ENCODE measurements around the gene ANKRD9. TPM values are rescaled to one million over a fixed set of nuclear protein-coding genes. Genes with fewer than 3 reads are reported as not detected.

The ANKRD9 gene
- polyA plus RNA-seq, 1 donor from 2014 or later: 1.5 TPM

- H3K9me2 ChIP-seq (ENCODE audit: insufficient read depth, low read length): no peaks in the 10 kb centered on the region
- no peak overlapping the region for H2AFZ ChIP-seq (ENCODE audit: low read depth, low read length)
- H3K9ac ChIP-seq (ENCODE audit: low read length): no peak overlapping the region
- H3K36me3 ChIP-seq (ENCODE audit: insufficient read depth, low read length): no peaks in the 10 kb centered on the region
- no peaks in the 10 kb centered on the region for H3K79me2 ChIP-seq (replicated peaks; ENCODE audit: insufficient read depth, low read length)
- no peaks in the 10 kb centered on the region for H3F3A ChIP-seq (ENCODE audit: insufficient read depth, low read length, poor library complexity, severe bottlenecking)
- H3K4me2 ChIP-seq (ENCODE audit: low read length): no peak overlapping the region
- no peaks in the 10 kb centered on the region for H3K9me3 ChIP-seq (ENCODE audit: low read length)
- TF ChIP-seq SMC3 (conservative IDR thresholded peaks at IDR 0.05; ENCODE audit: poor library complexity) (no peak), POLR2AphosphoS5 (IDR thresholded peaks at IDR 0.05) (no peak), TAF1 (IDR thresholded peaks at IDR 0.05; ENCODE audit: low read depth) (no peak), CTCF (IDR thresholded peaks at IDR 0.05; ENCODE audit: poor library complexity, severe bottlenecking) (no peak), MXI1 (conservative IDR thresholded peaks at IDR 0.05; ENCODE audit: poor library complexity, severe bottlenecking) (no peak), EZH2 (IDR thresholded peaks at IDR 0.05; ENCODE audit: borderline replicate concordance, insufficient read depth, low read length, poor library complexity, severe bottlenecking) (no peak), REST (IDR thresholded peaks at IDR 0.05; ENCODE audit: borderline replicate concordance) (no peak), EP300 (conservative IDR thresholded peaks at IDR 0.05; ENCODE audit: poor library complexity, severe bottlenecking) (no peak), RAD21 (conservative IDR thresholded peaks at IDR 0.05) (no peak)
- H4K20me1 ChIP-seq (ENCODE audit: insufficient read depth): no peaks in the 10 kb centered on the region
- H3K27ac ChIP-seq (ENCODE audit: low read length): no peak overlapping the region
- peaks cover 4% of the 10 kb centered on the region for H3K27me3 ChIP-seq (ENCODE audit: insufficient read depth, low read depth, low read length)
- no peak overlapping the region for H3K4me3 ChIP-seq (ENCODE audit: low read length)
Measured at GRCh38 chr14:102505775-102506625, 3.6 kb downstream of the ANKRD9 start.

- TF ChIP-seq REST (IDR thresholded peaks at IDR 0.05; ENCODE audit: borderline replicate concordance) (no peak), EZH2 (IDR thresholded peaks at IDR 0.05; ENCODE audit: borderline replicate concordance, insufficient read depth, low read length, poor library complexity, severe bottlenecking) (no peak), MXI1 (conservative IDR thresholded peaks at IDR 0.05; ENCODE audit: poor library complexity, severe bottlenecking) (no peak), CTCF (IDR thresholded peaks at IDR 0.05; ENCODE audit: poor library complexity, severe bottlenecking) (no peak)
- Histone ChIP-seq H3K27ac (ENCODE audit: low read length) (no peak overlapping the region), H3K4me2 (ENCODE audit: low read length) (no peak overlapping the region)
Measured at GRCh38 chr14:102505000-102505619, 4.5 kb downstream of the ANKRD9 start.

More at GRCh38 chr14:102505000-102505619, 4.5 kb downstream of the ANKRD9 start:
- Histone ChIP-seq H3F3A (ENCODE audit: insufficient read depth, low read length, poor library complexity, severe bottlenecking) (no peaks in the 10 kb centered on the region), H3K9me2 (ENCODE audit: insufficient read depth, low read length) (no peaks in the 10 kb centered on the region), H3K79me2 (replicated peaks; ENCODE audit: insufficient read depth, low read length) (no peaks in the 10 kb centered on the region), H3K36me3 (ENCODE audit: insufficient read depth, low read length) (no peaks in the 10 kb centered on the region), H3K27me3 (ENCODE audit: insufficient read depth, low read depth, low read length) (peaks cover 3% of the 10 kb centered on the region), H3K4me3 (ENCODE audit: low read length) (no peak overlapping the region), H3K9me3 (ENCODE audit: low read length) (no peaks in the 10 kb centered on the region), H2AFZ (ENCODE audit: low read depth, low read length) (no peak overlapping the region), H3K9ac (ENCODE audit: low read length) (no peak overlapping the region), H4K20me1 (ENCODE audit: insufficient read depth) (no peaks in the 10 kb centered on the region)

Measured in neural cell (in vitro differentiated cells).